Suprapubic skin (tissue), 4 donors: Measurements from ENCODE around the gene BDKRB1. TPM values are rescaled to one million over a fixed set of nuclear protein-coding genes. Genes with fewer than 3 reads are reported as not detected.

ENCODE experiments used
- DNase-seq, 2 donors: peaks; one replicate each; pipeline ENCODE4 v3.0.0-alpha.2; 2019; ENCODE audit warnings: low spot score in 2 of 2
- H3K27ac ChIP-seq: fragments of 200-600 bp; sonication (generic); one replicate; pipeline ENCODE4 v1.5.1; 2019
- H3K27me3 ChIP-seq: fragments of 200-600 bp; sonication (generic); one replicate; pipeline ENCODE4 v1.5.1; 2019
- H3K36me3 ChIP-seq: fragments of 200-600 bp; sonication (generic); one replicate; pipeline ENCODE4 v1.5.1; 2019
- H3K4me1 ChIP-seq: fragments of 200-600 bp; sonication (generic); one replicate; pipeline ENCODE4 v1.5.1; 2019
- H3K4me3 ChIP-seq: fragments of 200-600 bp; sonication (generic); one replicate; pipeline ENCODE4 v1.5.1; 2019; ENCODE audit warnings: mild to moderate bottlenecking
- H3K9me3 ChIP-seq: fragments of 200-600 bp; sonication (generic); one replicate; pipeline ENCODE4 v1.5.1; 2019
- EP300 ChIP-seq: sonication (generic); formaldehyde crosslinking; IDR thresholded peaks from one replicate; pipeline ENCODE4 v1.6.1; 2017; ENCODE audit warnings: antibody characterized with exemption
- POLR2A ChIP-seq, 2 donors: fragments of 450-650 bp; IDR thresholded peaks; one replicate each; pipeline ENCODE4 v1.6.1; 2017; ENCODE audit warnings: antibody characterized with exemption in 2 of 2, mild to moderate bottlenecking in 2 of 2, moderate library complexity in 2 of 2
- POLR2AphosphoS5 ChIP-seq, 3 donors: sonication (generic); formaldehyde crosslinking; IDR thresholded peaks; one replicate each; pipeline ENCODE4 v1.6.1; 2017; ENCODE audit warnings: antibody characterized with exemption in 3 of 3
- WGBS: methylation state at CpG from one replicate; pipeline ENCODE4 v1.1.5; 2018; 5-methylcytosine and 5-hydroxymethylcytosine counted together
- total RNA-seq, 4 donors: library from RNA; depleted of rRNA; stranded (reverse); fragments of >200 nt; gene quantifications; one replicate each; pipeline ENCODE4 v1.1.0, GENCODE V29; 2016
- TF ChIP-seq, protein P1 (sequence below), 2 donors: fragments of 200-600 bp in 1 of 2; fragments of 450-650 bp in 1 of 2; sonication (generic) in 1 of 2; IDR thresholded peaks; one replicate each; pipeline ENCODE4 v1.5.1; 2016 to 2019; ENCODE audit warnings: antibody characterized with exemption in 2 of 2, mild to moderate bottlenecking in 1 of 2, moderate library complexity in 1 of 2

BDKRB1 gene
- total RNA-seq, 4 donors from 2014 or later: 2.6 to 6.5 (median 4.1) TPM

DNA sequence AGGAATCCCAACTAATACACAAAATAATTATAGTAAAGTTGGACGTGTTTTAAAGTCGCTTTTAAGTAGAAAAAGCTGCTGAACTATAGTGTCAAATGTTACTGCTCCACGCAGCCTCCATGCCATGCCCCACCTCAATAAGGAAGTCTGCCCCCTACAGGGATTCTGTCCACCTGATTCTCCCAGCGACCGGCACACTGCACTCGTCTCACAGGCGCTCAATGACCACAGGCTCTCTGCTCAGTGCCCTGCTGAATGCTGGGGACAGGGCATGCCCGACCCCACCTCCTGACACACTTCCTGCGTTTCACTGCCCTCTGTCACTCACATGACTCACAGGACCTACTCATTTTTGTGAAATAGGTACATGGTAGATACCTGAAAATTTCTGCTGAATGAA lies 48.9 kb downstream of the BDKRB1 start:
- Histone ChIP-seq H3K27ac (no peak overlapping the region), H3K36me3 (peaks cover 80% of the 10 kb centered on the region)
- WGBS: 89% methylated on average over 9 of the region's 9 CpGs

DNA sequence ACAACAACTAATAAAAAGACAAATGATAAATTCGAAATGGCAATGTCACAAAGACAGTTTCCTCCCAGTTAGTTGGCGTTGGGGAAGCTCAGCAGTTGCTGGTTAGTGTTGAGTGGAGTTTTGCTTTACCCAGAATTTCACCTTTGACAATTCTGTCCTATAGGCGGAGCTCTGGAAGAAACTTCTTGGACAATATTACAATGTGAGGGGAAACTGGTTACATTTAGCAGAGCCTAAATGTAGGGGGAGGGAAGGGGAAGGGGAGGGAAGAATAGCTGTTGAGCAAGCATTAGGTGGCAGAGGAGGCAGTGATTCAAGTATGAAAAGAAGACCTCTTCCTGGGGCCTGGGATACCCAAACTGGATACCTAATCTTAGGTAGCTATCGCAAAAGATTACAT lies 51.4 kb downstream of the BDKRB1 start:
- no peak for DNase-seq
- 90% methylated on average over 4 of the region's 4 CpGs for WGBS
- peaks cover 91% of the 10 kb centered on the region for H3K36me3 ChIP-seq
- no peak overlapping the region for H3K4me3 ChIP-seq
- no peaks in the 10 kb centered on the region for H3K27me3 ChIP-seq
- no peaks in the 10 kb centered on the region for H3K4me1 ChIP-seq
- H3K27ac ChIP-seq: no peak overlapping the region
- no peaks in the 10 kb centered on the region for H3K9me3 ChIP-seq
- TF ChIP-seq POLR2AphosphoS5 (IDR thresholded peaks at IDR 0.05) (no peak), POLR2A (IDR thresholded peaks at IDR 0.05) (no peak), EP300 (no peak)
- TF ChIP-seq, protein P1, sequence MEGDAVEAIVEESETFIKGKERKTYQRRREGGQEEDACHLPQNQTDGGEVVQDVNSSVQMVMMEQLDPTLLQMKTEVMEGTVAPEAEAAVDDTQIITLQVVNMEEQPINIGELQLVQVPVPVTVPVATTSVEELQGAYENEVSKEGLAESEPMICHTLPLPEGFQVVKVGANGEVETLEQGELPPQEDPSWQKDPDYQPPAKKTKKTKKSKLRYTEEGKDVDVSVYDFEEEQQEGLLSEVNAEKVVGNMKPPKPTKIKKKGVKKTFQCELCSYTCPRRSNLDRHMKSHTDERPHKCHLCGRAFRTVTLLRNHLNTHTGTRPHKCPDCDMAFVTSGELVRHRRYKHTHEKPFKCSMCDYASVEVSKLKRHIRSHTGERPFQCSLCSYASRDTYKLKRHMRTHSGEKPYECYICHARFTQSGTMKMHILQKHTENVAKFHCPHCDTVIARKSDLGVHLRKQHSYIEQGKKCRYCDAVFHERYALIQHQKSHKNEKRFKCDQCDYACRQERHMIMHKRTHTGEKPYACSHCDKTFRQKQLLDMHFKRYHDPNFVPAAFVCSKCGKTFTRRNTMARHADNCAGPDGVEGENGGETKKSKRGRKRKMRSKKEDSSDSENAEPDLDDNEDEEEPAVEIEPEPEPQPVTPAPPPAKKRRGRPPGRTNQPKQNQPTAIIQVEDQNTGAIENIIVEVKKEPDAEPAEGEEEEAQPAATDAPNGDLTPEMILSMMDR (IDR thresholded peaks at IDR 0.05): no peak

More for the DNA sequence above, 48.9 kb downstream of the BDKRB1 start:
- TF ChIP-seq EP300 (no peak), POLR2A (IDR thresholded peaks at IDR 0.05) (no peak), POLR2AphosphoS5 (IDR thresholded peaks at IDR 0.05) (no peak)
- TF ChIP-seq, protein P1 (IDR thresholded peaks at IDR 0.05): no peak
- no peak overlapping the region for H3K4me3 ChIP-seq
- H3K27me3 ChIP-seq: no peaks in the 10 kb centered on the region
- no peaks in the 10 kb centered on the region for H3K4me1 ChIP-seq
- H3K9me3 ChIP-seq: no peaks in the 10 kb centered on the region
- no peak for DNase-seq

DNA sequence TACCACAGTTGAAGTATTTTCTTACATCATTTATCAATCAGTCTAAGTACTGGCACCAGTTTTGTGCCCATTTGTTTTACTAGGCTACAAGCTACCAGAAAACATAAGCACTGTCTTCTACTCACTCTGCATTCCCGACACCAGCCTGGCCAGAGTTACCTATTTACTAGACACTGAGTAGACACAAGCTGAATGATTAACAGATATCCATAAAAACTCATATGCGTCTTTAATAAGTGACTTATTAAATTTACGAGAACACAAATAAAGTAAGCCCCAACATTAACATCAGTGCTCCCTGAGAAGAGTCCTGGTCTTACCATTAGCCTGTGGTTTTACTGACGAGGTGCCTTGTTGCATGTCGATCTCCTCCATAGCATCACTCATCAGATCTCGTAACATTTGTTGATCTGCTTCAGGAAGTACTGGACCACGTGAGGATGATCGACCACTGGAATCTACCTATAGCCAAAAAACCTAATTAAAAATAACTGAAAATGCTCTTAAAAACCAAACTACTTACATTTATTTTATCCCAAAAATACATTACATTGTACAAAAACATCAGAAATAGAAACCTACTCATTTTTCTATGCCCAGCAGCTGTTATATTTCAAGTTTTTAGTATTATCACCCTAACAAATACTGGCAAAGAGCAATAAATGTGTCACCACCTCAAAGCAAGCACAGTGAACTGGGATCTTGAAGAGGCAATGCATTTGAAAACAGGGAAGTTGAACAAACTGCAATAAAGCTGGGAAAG lies 53.3 kb downstream of the BDKRB1 start:
- DNase-seq: no peak
- peaks cover 91% of the 10 kb centered on the region for H3K36me3 ChIP-seq
- TF ChIP-seq POLR2AphosphoS5 (IDR thresholded peaks at IDR 0.05): no peak
- no peak for TF ChIP-seq POLR2A (IDR thresholded peaks at IDR 0.05)
- TF ChIP-seq, protein P1 (IDR thresholded peaks at IDR 0.05): no peak
- TF ChIP-seq EP300: no peak

DNA sequence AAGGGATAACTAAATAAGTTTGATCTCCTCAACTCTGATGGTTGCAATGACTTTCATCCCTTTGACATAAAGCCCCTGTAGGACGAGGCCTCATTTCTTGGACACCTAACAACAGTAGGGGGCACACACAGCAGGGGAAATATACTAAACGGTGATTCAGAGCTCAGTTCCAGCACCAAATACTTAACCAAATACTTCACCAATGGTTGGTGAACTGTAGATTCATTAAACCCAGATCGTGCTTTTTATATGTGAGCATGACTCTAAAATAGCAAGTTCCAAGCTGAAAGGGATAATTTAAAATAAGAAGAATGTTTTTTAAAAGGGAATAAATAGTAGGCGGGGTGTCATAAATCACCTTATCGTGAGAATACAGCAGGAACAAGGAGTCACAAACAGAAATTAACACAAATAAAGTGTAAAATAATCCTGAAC lies 53.9 kb downstream of the BDKRB1 start:
- 72% methylated on average over 5 of the region's 5 CpGs for WGBS
- Histone ChIP-seq H3K4me1 (no peaks in the 10 kb centered on the region), H3K27me3 (no peaks in the 10 kb centered on the region), H3K9me3 (no peaks in the 10 kb centered on the region), H3K36me3 (peaks cover 91% of the 10 kb centered on the region), H3K4me3 (no peak overlapping the region), H3K27ac (no peak overlapping the region)
- no peak for TF ChIP-seq POLR2AphosphoS5 (IDR thresholded peaks at IDR 0.05)
- no peak for TF ChIP-seq EP300
- TF ChIP-seq, protein P1 (IDR thresholded peaks at IDR 0.05): no peak
- no peak for TF ChIP-seq POLR2A (IDR thresholded peaks at IDR 0.05)
- no peak for DNase-seq

More for the DNA sequence above, 53.3 kb downstream of the BDKRB1 start:
- Histone ChIP-seq H3K27ac (no peak overlapping the region), H3K4me1 (no peaks in the 10 kb centered on the region), H3K9me3 (no peaks in the 10 kb centered on the region), H3K27me3 (no peaks in the 10 kb centered on the region), H3K4me3 (no peak overlapping the region)
- WGBS: 96% methylated on average over 8 of the region's 8 CpGs

DNA sequence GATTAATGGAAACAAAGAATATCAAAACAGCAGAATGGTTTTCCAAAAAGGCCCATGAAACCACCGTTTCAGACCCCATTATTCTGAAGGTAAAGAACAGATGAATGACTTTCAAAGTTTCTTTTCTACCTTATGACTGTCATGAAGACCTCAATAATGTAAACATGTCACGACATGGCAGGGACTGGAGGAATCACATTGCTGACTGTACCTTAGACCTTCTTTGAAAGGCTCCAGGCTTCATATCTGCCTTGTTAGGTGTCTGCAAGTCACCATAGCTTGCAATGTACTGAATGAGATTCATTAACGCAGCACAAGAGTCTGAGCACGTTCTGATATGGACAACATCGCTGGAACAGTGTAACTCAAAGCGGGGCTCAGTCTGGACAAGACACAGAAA lies 54.9 kb downstream of the BDKRB1 start:
- Histone ChIP-seq H3K4me1 (no peaks in the 10 kb centered on the region), H3K9me3 (no peaks in the 10 kb centered on the region), H3K27ac (no peak overlapping the region), H3K27me3 (no peaks in the 10 kb centered on the region), H3K4me3 (no peak overlapping the region), H3K36me3 (peaks cover 92% of the 10 kb centered on the region)
- TF ChIP-seq POLR2AphosphoS5 (IDR thresholded peaks at IDR 0.05): no peak
- no peak for TF ChIP-seq EP300
- no peak for TF ChIP-seq POLR2A (IDR thresholded peaks at IDR 0.05)
- TF ChIP-seq, protein P1 (IDR thresholded peaks at IDR 0.05): no peak
- DNase-seq: no peak
- WGBS: 90% methylated on average over 6 of the region's 6 CpGs
